Pancreas (tissue), 10 donors: ENCODE measurements around the gene ERC1. TPM values are rescaled to one million over a fixed set of nuclear protein-coding genes. Genes with fewer than 3 reads are reported as not detected.

ENCODE experiments used
- ATAC-seq, 4 donors: fragments of 200-7000 bp; cut with Tn5 transposase; one replicate each; pipeline versions ENCODE4 v1.8.0 to v1.9.1; 2020; ENCODE audit warnings: mild to moderate bottlenecking in 4 of 4, moderate library complexity in 4 of 4
- DNase-seq, 6 donors: peaks; one replicate each; pipeline ENCODE4 v3.0.0-alpha.2; 2020
- FAIRE-seq: peaks from 2 replicates; lab custom pipeline; 2012; peaks lifted over from hg19 to GRCh38; lab: Jason Lieb, UNC
- H3K27ac ChIP-seq, 4 donors: fragments of 200-600 bp; sonication (generic); 1 replicate in 3 of 4; 2 replicates in 1 of 4; pipeline versions ENCODE4 v1.5.0 to v1.8.0; 2020
- H3K27me3 ChIP-seq, 4 donors: fragments of 200-600 bp; one replicate each; pipeline ENCODE4 v1.8.0; 2021
- H3K36me3 ChIP-seq, 3 donors: fragments of 200-600 bp; sonication (generic) in 1 of 3; one replicate each; pipeline versions ENCODE4 v1.5.0 to v1.8.0; 2020 to 2021
- H3K4me1 ChIP-seq, 3 donors: fragments of 200-600 bp; one replicate each; pipeline ENCODE4 v1.8.0; 2021
- H3K4me3 ChIP-seq, 4 donors: fragments of 200-600 bp; sonication (generic) in 2 of 4; one replicate each; pipeline versions ENCODE4 v1.5.0 to v1.8.0; 2020 to 2021
- H3K9me3 ChIP-seq, 4 donors: fragments of 200-600 bp; one replicate each; pipeline ENCODE4 v1.8.0; 2021
- WGBS, 2 donors: extraction: QIAGEN DNeasy Blood & Tissue Kit; methylation state at CpG; one replicate each; pipeline ENCODE4 v1.1.7; 2013; 5-methylcytosine and 5-hydroxymethylcytosine counted together
- intact Hi-C, 3 donors: fragments of 100-400 bp; cut with DNase I; formaldehyde crosslinking; loops; one replicate each; pipeline versions ENCODE4 v1.11.1 to v1.14.2; 2022
- polyA plus RNA-seq, 2 donors: library from polyadenylated mRNA; stranded (reverse); fragments of 200-250 nt; gene quantifications; one replicate each; pipeline ENCODE4 v1.2.3, GENCODE V29; 2013
- total RNA-seq, 6 donors: library from RNA; stranded (reverse); fragmentation: NEBNext Ultra II Directional in 4 of 6; extraction: Animal tissue kit (Norgen Biotek cat#: 25700) in 4 of 6; gene quantifications; one replicate each; pipeline versions ENCODE4 v1.2.1 to v1.2.4, GENCODE V29; 2021 to 2023
- TF ChIP-seq, protein P1 (sequence below), 4 donors: fragments of 200-600 bp; sonication (generic) in 3 of 4; IDR thresholded peaks; one replicate each; pipeline versions ENCODE4 v1.5.0 to v1.8.0; 2021; ENCODE audit warnings: antibody characterized with exemption in 4 of 4
- donor health status: healthy with polysubstance abuse.
- donor health status: DM: no; HTN: no; CAD: no; lungs with moderate emphysema.
- donor health status: DM: no; HTN: no; CAD: no.
- donor health status: control.
- donor health status: control.
- donor health status: Bipolar disorder and iron deficiency.
- donor health status: DM: yes; HTN: yes; CAD: no.
- donor health status: DM: no; HTN: no; CAD: no.
- donor health status: DM: no; HTN: no; CAD: no.
- donor health status: DM: yes; HTN: yes; CAD: no.

ERC1 gene
- total and polyA plus RNA-seq, 8 donors: 4.1 to 41.4 (median 20.5) TPM

DNA sequence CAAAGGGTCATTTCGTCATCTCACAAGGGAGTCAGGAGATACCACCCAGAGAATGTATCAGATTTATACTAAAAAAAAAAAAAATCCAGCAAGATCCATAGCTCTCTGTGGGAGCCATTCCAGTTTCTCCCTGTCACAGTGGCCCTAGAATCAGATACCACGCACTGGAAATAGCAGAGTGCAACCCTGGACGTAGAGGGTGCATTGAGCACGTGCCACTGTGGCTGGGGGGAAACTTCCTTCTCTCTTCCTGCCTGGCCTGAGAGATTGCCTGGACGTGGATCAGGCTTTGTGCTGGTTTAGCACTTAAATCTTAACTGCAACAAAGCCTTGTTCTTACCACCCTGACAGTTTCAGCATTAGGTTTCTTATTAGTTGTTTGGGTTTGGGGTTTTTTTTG lies 479.0 kb downstream of the ERC1 start:
- peaks cover 0 to 3% (median 0%) of the 10 kb centered on the region in 3 donors for H3K4me1 ChIP-seq
- H3K4me3 ChIP-seq: no peak overlapping the region
- H3K36me3 ChIP-seq: no peaks in the 10 kb centered on the region
- H3K27ac ChIP-seq: no peak overlapping the region
- 84 to 89% methylated on average over 5 of the region's 5 CpGs for WGBS, 2 donors
- FAIRE-seq (no peak), DNase-seq (no peak), ATAC-seq (no peak)
- no peaks in the 10 kb centered on the region for H3K27me3 ChIP-seq
- TF ChIP-seq, protein P1, sequence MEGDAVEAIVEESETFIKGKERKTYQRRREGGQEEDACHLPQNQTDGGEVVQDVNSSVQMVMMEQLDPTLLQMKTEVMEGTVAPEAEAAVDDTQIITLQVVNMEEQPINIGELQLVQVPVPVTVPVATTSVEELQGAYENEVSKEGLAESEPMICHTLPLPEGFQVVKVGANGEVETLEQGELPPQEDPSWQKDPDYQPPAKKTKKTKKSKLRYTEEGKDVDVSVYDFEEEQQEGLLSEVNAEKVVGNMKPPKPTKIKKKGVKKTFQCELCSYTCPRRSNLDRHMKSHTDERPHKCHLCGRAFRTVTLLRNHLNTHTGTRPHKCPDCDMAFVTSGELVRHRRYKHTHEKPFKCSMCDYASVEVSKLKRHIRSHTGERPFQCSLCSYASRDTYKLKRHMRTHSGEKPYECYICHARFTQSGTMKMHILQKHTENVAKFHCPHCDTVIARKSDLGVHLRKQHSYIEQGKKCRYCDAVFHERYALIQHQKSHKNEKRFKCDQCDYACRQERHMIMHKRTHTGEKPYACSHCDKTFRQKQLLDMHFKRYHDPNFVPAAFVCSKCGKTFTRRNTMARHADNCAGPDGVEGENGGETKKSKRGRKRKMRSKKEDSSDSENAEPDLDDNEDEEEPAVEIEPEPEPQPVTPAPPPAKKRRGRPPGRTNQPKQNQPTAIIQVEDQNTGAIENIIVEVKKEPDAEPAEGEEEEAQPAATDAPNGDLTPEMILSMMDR (IDR thresholded peaks at IDR 0.05): no peak
- no peaks in the 10 kb centered on the region for H3K9me3 ChIP-seq
- intact Hi-C loops: no loop called here

DNA sequence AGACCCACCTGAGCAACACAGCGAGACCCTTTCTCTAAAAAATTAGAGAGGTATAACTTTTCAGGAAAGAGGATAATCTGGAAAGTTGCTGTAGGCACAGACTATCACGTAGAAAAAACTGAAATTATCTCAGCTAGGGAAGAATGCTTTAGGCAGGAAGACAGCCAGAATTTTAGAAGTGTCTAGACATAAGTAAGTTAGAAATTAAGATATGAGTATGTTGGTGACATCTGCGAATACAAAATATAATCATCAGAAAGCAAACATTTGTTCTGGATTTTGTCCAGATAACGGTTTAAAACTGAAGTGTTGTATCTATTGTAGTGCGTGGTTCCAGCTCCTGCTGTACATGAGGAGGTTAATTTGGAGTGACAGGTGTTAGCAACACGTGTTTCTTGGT lies 480.2 kb downstream of the ERC1 start:
- peaks cover 0 to 3% (median 0%) of the 10 kb centered on the region in 3 donors for H3K4me1 ChIP-seq
- intact Hi-C loops: no loop called here
- no peak for ATAC-seq
- FAIRE-seq: no peak
- no peaks in the 10 kb centered on the region for H3K36me3 ChIP-seq
- H3K27ac ChIP-seq: no peak overlapping the region
- H3K4me3 ChIP-seq: no peak overlapping the region
- no peak for DNase-seq
- H3K9me3 ChIP-seq: no peaks in the 10 kb centered on the region
- TF ChIP-seq, protein P1 (IDR thresholded peaks at IDR 0.05): no peak
- H3K27me3 ChIP-seq: no peaks in the 10 kb centered on the region
- 65 to 67% methylated on average over 6 of the region's 6 CpGs for WGBS, 2 donors

DNA sequence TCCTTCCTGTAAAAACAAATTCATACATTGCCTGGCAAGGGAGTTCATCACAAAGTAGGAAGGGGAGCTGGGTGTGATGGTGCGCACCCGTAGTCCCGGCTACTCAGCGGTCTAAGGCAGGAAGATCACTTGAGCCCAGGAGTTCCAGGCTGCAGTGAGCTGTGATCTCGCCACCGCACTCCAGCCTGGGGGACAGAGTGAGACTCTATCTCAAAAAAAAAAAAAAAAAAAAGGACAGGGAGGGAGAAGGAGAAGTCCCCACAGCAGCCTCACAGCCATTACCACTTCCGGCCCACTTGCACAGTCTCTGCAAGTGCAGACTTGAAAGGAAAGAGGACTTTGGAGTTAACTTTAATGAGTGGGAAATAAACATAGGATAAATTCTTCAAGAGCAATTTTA lies 482.4 kb downstream of the ERC1 start:
- FAIRE-seq (no peak), ATAC-seq (peak in 2 of 4 donors; percentile 38 to 47), DNase-seq (no peak)
- Histone ChIP-seq H3K27ac (no peak overlapping the region), H3K27me3 (no peaks in the 10 kb centered on the region), H3K36me3 (no peaks in the 10 kb centered on the region), H3K4me3 (no peak overlapping the region), H3K9me3 (no peaks in the 10 kb centered on the region), H3K4me1 (peaks cover 0 to 3% (median 0%) of the 10 kb centered on the region in 3 donors)
- TF ChIP-seq, protein P1 (IDR thresholded peaks at IDR 0.05): no peak
- WGBS, 2 donors: 93 to 94% methylated on average over 7 of the region's 7 CpGs
- intact Hi-C loops: no loop called here

DNA sequence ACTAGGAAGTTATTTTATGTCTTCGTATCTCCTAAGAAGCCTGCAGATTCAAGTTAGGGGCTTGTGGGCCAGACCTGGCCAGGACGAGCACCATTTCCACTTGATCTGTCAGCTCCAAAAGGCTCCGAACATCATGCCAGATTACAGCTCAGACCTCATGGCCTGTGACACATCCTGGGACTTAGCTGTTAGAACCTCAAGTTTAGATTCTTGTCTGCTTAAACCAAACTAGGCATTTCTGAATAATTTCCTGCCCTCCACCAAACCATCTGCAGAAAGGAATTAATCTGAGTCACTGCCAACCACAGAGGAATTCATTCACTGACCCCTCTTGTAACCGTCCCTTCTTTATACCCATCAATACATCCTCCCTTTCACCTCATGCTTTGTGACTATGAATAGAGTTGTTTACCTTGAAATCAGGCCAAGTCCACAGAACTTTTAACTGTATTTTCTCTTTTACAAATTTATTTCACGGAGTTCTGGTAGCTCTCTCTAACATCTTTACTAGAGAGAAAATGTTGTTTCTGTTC lies 483.1 kb downstream of the ERC1 start:
- WGBS, 2 donors: 77 to 78% methylated on average over 5 of the region's 5 CpGs
- DNase-seq (no peak), FAIRE-seq (no peak), ATAC-seq (no peak)
- H3K36me3 ChIP-seq: no peaks in the 10 kb centered on the region
- no peak overlapping the region for H3K27ac ChIP-seq
- no peaks in the 10 kb centered on the region for H3K9me3 ChIP-seq
- TF ChIP-seq, protein P1 (IDR thresholded peaks at IDR 0.05): no peak
- intact Hi-C loops: no loop called here
- no peaks in the 10 kb centered on the region for H3K27me3 ChIP-seq
- peaks cover 0 to 3% (median 0%) of the 10 kb centered on the region in 3 donors for H3K4me1 ChIP-seq
- no peak overlapping the region for H3K4me3 ChIP-seq

DNA sequence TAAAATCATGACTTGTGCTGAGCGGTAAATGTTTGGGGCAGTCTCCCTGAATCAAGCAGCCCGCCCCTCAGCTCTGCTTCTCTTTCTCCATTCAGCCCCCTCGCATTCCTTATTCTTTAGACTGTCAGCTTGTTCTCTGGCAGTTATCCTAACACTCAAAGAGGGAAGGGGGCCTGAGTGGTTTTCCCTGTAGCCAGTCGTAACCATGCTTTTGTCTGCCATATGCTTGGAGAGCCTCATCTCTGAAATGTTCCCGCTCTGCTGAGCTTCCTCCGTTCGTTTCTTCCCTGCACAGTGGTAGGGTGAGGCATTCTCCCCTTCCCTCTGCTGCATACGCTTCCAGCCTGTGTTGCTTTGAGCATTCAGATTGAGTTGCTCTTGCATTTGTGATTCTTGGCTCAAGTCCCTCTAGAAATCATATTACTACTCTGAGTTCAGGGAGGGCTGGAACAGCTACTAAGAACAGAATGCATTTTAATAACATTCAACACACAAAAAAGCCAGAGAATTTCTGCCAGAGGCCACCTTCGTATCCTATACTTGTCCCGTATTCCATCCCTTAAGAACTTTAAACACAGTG lies 483.6 kb downstream of the ERC1 start:
- Histone ChIP-seq H3K27ac (no peak overlapping the region), H3K27me3 (no peaks in the 10 kb centered on the region), H3K9me3 (no peaks in the 10 kb centered on the region), H3K4me3 (no peak overlapping the region), H3K36me3 (no peaks in the 10 kb centered on the region), H3K4me1 (peaks cover 0 to 3% (median 0%) of the 10 kb centered on the region in 3 donors)
- FAIRE-seq (no peak), DNase-seq (no peak), ATAC-seq (peak in 1 of 4 donors; percentile 18)
- TF ChIP-seq, protein P1 (IDR thresholded peaks at IDR 0.05): no peak
- 89% methylated on average over 10 of the region's 10 CpGs for WGBS, 2 donors
- intact Hi-C loops: no loop called here
